Upper lobe of right lung (tissue), 1 donor: Measurements from ENCODE around the gene TBC1D22A. TPM values are rescaled to one million over a fixed set of nuclear protein-coding genes. Genes with fewer than 3 reads are reported as not detected.

Experiments used
- ATAC-seq: fragments of 200-7000 bp; cut with Tn5 transposase; one replicate; pipeline ENCODE4 v1.9.1; 2020; ENCODE audit warnings: mild to moderate bottlenecking, moderate library complexity
- DNase-seq: peaks from one replicate; pipeline ENCODE4 v3.0.0-alpha.2; 2020
- H3K27ac ChIP-seq: fragments of 200-600 bp; one replicate; pipeline ENCODE4 v1.8.0; 2022
- H3K27me3 ChIP-seq: fragments of 200-600 bp; one replicate; pipeline ENCODE4 v1.8.0; 2022; ENCODE audit warnings: mild to moderate bottlenecking
- H3K36me3 ChIP-seq: fragments of 200-600 bp; one replicate; pipeline ENCODE4 v1.8.0; 2022
- H3K4me1 ChIP-seq: fragments of 200-600 bp; one replicate; pipeline ENCODE4 v1.8.0; 2022
- H3K4me3 ChIP-seq: fragments of 200-600 bp; one replicate; pipeline ENCODE4 v1.8.0; 2022; ENCODE audit warnings: mild to moderate bottlenecking
- H3K9me3 ChIP-seq: fragments of 200-600 bp; one replicate; pipeline ENCODE4 v1.8.0; 2022
- CTCF ChIP-seq: fragments of 200-600 bp; IDR thresholded peaks from one replicate; pipeline ENCODE4 v1.8.0; 2022; ENCODE audit warnings: antibody characterized with exemption
- intact Hi-C: fragments of 100-400 bp; cut with DNase I; formaldehyde crosslinking; loops from one replicate; pipeline ENCODE4 v1.11.0; 2022
- total RNA-seq: library from RNA; stranded (reverse); fragmentation: NEBNext Ultra II Directional; extraction: Animal tissue kit (Norgen Biotek cat#: 25700); gene quantifications from one replicate; pipeline ENCODE4 v1.2.1, GENCODE V29; 2021
- donor health status: DM: no; HTN: yes; CAD: no; lungs with severe emphysema.

The TBC1D22A gene
- total RNA-seq, 1 donor from 2014 or later: 31.3 TPM

- H3K27ac ChIP-seq: no peak overlapping the region
- DNase-seq: peak; percentile 29
- no peak for ATAC-seq
- no peaks in the 10 kb centered on the region for H3K36me3 ChIP-seq
- no peak for TF ChIP-seq CTCF
- H3K4me3 ChIP-seq: no peak overlapping the region
- H3K9me3 ChIP-seq: no peaks in the 10 kb centered on the region
- intact Hi-C loops: no loop called here
- H3K27me3 ChIP-seq: no peaks in the 10 kb centered on the region
- no peaks in the 10 kb centered on the region for H3K4me1 ChIP-seq
Observed at GRCh38 chr22:47062126-47062525, 299.7 kb downstream of the TBC1D22A start.

DNA sequence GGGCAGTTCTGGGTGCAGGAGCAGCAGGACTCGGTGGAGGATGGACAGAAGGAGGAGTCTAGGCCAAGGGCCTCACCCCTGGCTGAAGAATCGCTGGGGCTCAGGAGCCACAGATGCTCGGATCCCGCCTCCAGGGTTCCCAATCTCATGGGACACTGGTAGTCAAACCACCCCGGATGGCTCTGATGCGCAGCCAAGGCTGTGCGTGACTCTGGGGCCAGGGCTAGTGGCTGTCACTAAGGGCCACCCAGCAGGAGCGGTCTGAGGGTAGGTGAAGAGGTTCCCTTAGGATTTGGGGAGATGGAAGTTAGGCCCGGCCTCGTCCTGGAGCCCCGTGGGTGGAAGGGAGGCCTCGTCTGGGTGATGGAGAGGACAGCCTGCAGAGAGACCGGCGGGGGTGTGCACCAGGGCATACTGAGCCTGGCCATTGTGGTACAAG lies 300.6 kb downstream of the TBC1D22A start:
- DNase-seq: peak; percentile 54
- Histone ChIP-seq H3K27ac (no peak overlapping the region), H3K27me3 (no peaks in the 10 kb centered on the region), H3K4me3 (no peak overlapping the region), H3K9me3 (no peaks in the 10 kb centered on the region), H3K36me3 (no peaks in the 10 kb centered on the region), H3K4me1 (no peaks in the 10 kb centered on the region)
- TF ChIP-seq CTCF: no peak
- ATAC-seq: no peak
- intact Hi-C loops: no loop called here

DNA sequence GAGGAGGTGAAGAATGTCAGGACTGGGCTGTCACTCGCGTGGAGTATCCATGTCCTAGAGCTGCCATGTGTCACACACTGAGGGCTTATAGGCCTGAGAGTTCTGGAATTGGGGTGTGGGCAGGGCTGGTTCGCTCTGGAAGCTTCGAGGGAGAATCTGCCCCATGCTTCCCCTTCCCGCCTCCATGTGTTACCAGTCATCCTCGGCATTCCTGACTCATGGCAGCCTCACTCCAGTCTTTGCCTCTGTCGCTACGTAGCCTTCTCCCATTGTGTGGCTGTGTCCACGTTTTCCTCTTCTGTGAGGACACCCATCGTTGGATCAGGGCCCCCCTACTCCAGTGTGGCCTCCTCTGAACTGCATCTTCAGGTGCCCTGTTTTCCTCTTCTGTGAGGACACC lies 301.2 kb downstream of the TBC1D22A start:
- Histone ChIP-seq H3K27me3 (no peaks in the 10 kb centered on the region), H3K4me1 (no peaks in the 10 kb centered on the region), H3K27ac (no peak overlapping the region), H3K4me3 (no peak overlapping the region), H3K9me3 (no peaks in the 10 kb centered on the region), H3K36me3 (no peaks in the 10 kb centered on the region)
- TF ChIP-seq CTCF: no peak
- DNase-seq (no peak), ATAC-seq (no peak)
- intact Hi-C loops: no loop called here

- ATAC-seq (no peak), DNase-seq (peak; percentile 59)
- intact Hi-C loops: no loop called here
Observed at GRCh38 chr22:47064016-47064415, 301.6 kb downstream of the TBC1D22A start.

GRCh38 chr22:47064416-47064815 lies 302.0 kb downstream of the TBC1D22A start:
- Histone ChIP-seq H3K27me3 (no peaks in the 10 kb centered on the region), H3K4me1 (no peaks in the 10 kb centered on the region), H3K36me3 (no peaks in the 10 kb centered on the region), H3K4me3 (no peak overlapping the region), H3K27ac (no peak overlapping the region), H3K9me3 (no peaks in the 10 kb centered on the region)
- ATAC-seq (no peak), DNase-seq (peak; percentile 19)
- TF ChIP-seq CTCF: no peak
- intact Hi-C loops: no loop called here

More at GRCh38 chr22:47064016-47064415, 301.6 kb downstream of the TBC1D22A start:
- no peak overlapping the region for H3K4me3 ChIP-seq
- H3K36me3 ChIP-seq: no peaks in the 10 kb centered on the region
- no peaks in the 10 kb centered on the region for H3K4me1 ChIP-seq
- H3K27ac ChIP-seq: no peak overlapping the region
- no peak for TF ChIP-seq CTCF
- no peaks in the 10 kb centered on the region for H3K9me3 ChIP-seq
- no peaks in the 10 kb centered on the region for H3K27me3 ChIP-seq
